Measurements from ENCODE around the gene MB21D2. TPM values are rescaled to one million over a fixed set of nuclear protein-coding genes. Genes with fewer than 3 reads are reported as not detected.

Gene MB21D2
- total RNA-seq, 1 donor from 2014 or later = 42.5 TPM

GRCh38 chr3:192831111-192831644 is 86.5 kb downstream of the MB21D2 start:
- peaks cover 66% of the 10 kb centered on the region for H3K4me1 Mint-ChIP-seq (ENCODE audit: low read depth, unreplicated experiment)

GRCh38 chr3:192830291-192831110 is 87.2 kb downstream of the MB21D2 start:
- peak overlapping the region; percentile 71 for H3K4me3 Mint-ChIP-seq (ENCODE audit: unreplicated experiment)
- H3K36me3 Mint-ChIP-seq (ENCODE audit: unreplicated experiment) = no peaks in the 10 kb centered on the region
- peaks cover 66% of the 10 kb centered on the region for H3K4me1 Mint-ChIP-seq (ENCODE audit: low read depth, unreplicated experiment)
- H3K27me3 Mint-ChIP-seq (ENCODE audit: unreplicated experiment) = peaks cover 17% of the 10 kb centered on the region
- peak overlapping the region; percentile 98 for H3K27ac Mint-ChIP-seq (ENCODE audit: unreplicated experiment)
- TF ChIP-seq CTCF (IDR thresholded peaks at IDR 0.05; ENCODE audit: partially characterized antibody, unreplicated experiment) = no peak
- peaks cover 24% of the 10 kb centered on the region for H3K9me3 Mint-ChIP-seq (ENCODE audit: unreplicated experiment)
- peak; percentile 47 for DNase-seq

More at GRCh38 chr3:192831111-192831644, 86.5 kb downstream of the MB21D2 start:
- Mint-ChIP-seq H3K36me3 (ENCODE audit: unreplicated experiment) (no peaks in the 10 kb centered on the region), H3K4me3 (ENCODE audit: unreplicated experiment) (peak overlapping the region; percentile 71), H3K27ac (ENCODE audit: unreplicated experiment) (peak overlapping the region; percentile 98), H3K27me3 (ENCODE audit: unreplicated experiment) (peaks cover 17% of the 10 kb centered on the region), H3K9me3 (ENCODE audit: unreplicated experiment) (peaks cover 24% of the 10 kb centered on the region)
- TF ChIP-seq CTCF (IDR thresholded peaks at IDR 0.05; ENCODE audit: partially characterized antibody, unreplicated experiment) = no peak
- DNase-seq = no peak

GRCh38 chr3:192827863-192828594 is 89.6 kb downstream of the MB21D2 start:
- H3K27me3 Mint-ChIP-seq (ENCODE audit: unreplicated experiment) = peaks cover 9% of the 10 kb centered on the region
- H3K4me3 Mint-ChIP-seq (ENCODE audit: unreplicated experiment) = no peak overlapping the region
- DNase-seq = no peak
- no peaks in the 10 kb centered on the region for H3K36me3 Mint-ChIP-seq (ENCODE audit: unreplicated experiment)
- no peak for TF ChIP-seq CTCF (IDR thresholded peaks at IDR 0.05; ENCODE audit: partially characterized antibody, unreplicated experiment)
- peak overlapping the region; percentile 53 for H3K27ac Mint-ChIP-seq (ENCODE audit: unreplicated experiment)
- H3K4me1 Mint-ChIP-seq (ENCODE audit: low read depth, unreplicated experiment) = peaks cover 54% of the 10 kb centered on the region
- H3K9me3 Mint-ChIP-seq (ENCODE audit: unreplicated experiment) = peaks cover 14% of the 10 kb centered on the region

GRCh38 chr3:192827208-192827607 is 90.4 kb downstream of the MB21D2 start:
- no peak for DNase-seq
- peaks cover 11% of the 10 kb centered on the region for H3K9me3 Mint-ChIP-seq (ENCODE audit: unreplicated experiment)

More at GRCh38 chr3:192827208-192827607, 90.4 kb downstream of the MB21D2 start:
- peaks cover 54% of the 10 kb centered on the region for H3K4me1 Mint-ChIP-seq (ENCODE audit: low read depth, unreplicated experiment)
- peak overlapping the region; percentile 59 for H3K27ac Mint-ChIP-seq (ENCODE audit: unreplicated experiment)
- H3K4me3 Mint-ChIP-seq (ENCODE audit: unreplicated experiment) = no peak overlapping the region
- TF ChIP-seq CTCF (IDR thresholded peaks at IDR 0.05; ENCODE audit: partially characterized antibody, unreplicated experiment) = no peak
- peaks cover 9% of the 10 kb centered on the region for H3K27me3 Mint-ChIP-seq (ENCODE audit: unreplicated experiment)
- H3K36me3 Mint-ChIP-seq (ENCODE audit: unreplicated experiment) = no peaks in the 10 kb centered on the region
